ENCODE results near the gene WT1. TPM values are rescaled to one million over a fixed set of nuclear protein-coding genes. Genes with fewer than 3 reads are reported as not detected.

The WT1 gene
- total RNA-seq, 2 donors from 2014 or later, result 0.14 to 170 TPM

- no peaks in the 10 kb centered on the region for H3K9me3 ChIP-seq
- intact Hi-C loops (cut with DNase I), result no loop called here
- TF ChIP-seq, protein P1, sequence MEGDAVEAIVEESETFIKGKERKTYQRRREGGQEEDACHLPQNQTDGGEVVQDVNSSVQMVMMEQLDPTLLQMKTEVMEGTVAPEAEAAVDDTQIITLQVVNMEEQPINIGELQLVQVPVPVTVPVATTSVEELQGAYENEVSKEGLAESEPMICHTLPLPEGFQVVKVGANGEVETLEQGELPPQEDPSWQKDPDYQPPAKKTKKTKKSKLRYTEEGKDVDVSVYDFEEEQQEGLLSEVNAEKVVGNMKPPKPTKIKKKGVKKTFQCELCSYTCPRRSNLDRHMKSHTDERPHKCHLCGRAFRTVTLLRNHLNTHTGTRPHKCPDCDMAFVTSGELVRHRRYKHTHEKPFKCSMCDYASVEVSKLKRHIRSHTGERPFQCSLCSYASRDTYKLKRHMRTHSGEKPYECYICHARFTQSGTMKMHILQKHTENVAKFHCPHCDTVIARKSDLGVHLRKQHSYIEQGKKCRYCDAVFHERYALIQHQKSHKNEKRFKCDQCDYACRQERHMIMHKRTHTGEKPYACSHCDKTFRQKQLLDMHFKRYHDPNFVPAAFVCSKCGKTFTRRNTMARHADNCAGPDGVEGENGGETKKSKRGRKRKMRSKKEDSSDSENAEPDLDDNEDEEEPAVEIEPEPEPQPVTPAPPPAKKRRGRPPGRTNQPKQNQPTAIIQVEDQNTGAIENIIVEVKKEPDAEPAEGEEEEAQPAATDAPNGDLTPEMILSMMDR (IDR thresholded peaks at IDR 0.05), result no peak
- TF ChIP-seq POLR2A (IDR thresholded peaks at IDR 0.05) (no peak), POLR2AphosphoS5 (IDR thresholded peaks at IDR 0.05) (no peak)
- no peak overlapping the region for H3K27ac ChIP-seq
- no peaks in the 10 kb centered on the region for H3K36me3 ChIP-seq
- WGBS, result 14% methylated on average over 46 of the region's 46 CpGs
- no peak overlapping the region for H3K4me3 ChIP-seq
- peaks cover 67% of the 10 kb centered on the region for H3K27me3 ChIP-seq (replicated peaks; ENCODE audit: insufficient read depth)
- H3K4me1 ChIP-seq (replicated peaks), result no peaks in the 10 kb centered on the region
- DNase-seq (ENCODE audit: low spot score), result no peak
These were observed 2.0 kb downstream of the WT1 start for GRCh38 chr11:32433101-32433913.

DNA sequence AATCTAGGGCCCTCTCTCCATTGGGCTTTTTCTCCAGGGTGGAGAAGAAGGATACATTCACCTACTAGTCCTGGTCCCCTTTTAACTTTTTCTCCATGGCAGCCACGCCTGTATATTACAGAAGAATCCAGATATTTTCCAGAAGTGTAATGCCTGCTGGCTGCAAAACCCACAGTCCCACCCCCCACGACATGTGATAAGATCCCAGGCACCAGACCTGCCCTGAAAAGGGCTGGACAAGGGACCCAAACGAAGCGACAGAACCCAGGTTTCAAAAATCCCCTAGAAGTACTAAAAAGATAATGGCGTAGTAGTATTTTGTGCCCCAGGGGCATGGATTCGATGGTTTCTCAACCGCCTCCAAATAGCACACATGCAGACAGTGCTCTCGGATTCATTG, 2.8 kb downstream of the WT1 start:
- Histone ChIP-seq H3K9me3 (no peaks in the 10 kb centered on the region), H3K27ac (no peak overlapping the region), H3K27me3 (replicated peaks; ENCODE audit: insufficient read depth) (peaks cover 67% of the 10 kb centered on the region), H3K36me3 (no peaks in the 10 kb centered on the region), H3K4me3 (no peak overlapping the region), H3K4me1 (replicated peaks) (no peaks in the 10 kb centered on the region)
- intact Hi-C loops (cut with DNase I), result no loop called here
- TF ChIP-seq, protein P1 (IDR thresholded peaks at IDR 0.05), result no peak
- no peak for DNase-seq (ENCODE audit: low spot score)
- 50% methylated on average over 8 of the region's 8 CpGs for WGBS

DNA sequence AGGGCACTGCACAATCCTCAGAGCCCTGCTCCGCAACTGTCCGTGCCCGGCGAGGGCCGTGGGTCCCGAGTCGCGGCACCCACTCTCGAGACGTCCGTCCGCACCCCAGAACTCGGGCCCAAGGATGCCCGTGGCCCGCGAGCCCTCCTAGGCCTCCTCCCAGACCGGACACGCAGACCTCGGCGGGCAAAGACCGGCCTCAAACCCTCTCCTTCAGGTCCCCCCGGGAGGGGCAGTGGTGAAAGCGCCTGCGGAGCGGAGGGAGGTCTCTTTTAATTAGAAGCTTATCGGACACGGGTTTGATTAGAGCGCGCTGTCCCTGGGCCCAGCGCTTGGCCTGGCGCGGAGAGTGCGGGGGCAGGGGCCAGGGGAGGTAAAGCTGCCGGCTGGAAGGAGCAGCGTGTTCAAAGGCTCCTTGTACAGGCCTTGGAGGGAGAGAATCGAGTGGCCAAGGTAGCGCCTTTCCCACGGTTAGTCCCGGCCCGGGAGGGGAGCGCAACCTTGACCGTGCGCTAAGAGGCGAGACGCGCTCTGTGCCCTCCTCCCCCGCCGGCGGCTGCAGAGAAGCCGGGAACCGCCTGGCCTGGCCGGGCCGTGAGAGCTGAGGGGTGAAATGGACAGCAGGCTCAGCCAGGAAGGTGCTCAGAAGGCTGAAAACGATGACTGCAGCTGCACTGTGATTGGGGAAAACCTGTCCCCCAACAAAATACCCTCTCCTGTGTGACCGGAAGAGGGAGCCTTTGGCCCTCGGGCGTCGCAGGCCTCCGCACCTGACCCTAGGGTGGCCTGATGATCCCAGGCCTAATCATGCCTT, 4.6 kb downstream of the WT1 start:
- Histone ChIP-seq H3K4me1 (replicated peaks) (no peaks in the 10 kb centered on the region), H3K4me3 (no peak overlapping the region), H3K9me3 (no peaks in the 10 kb centered on the region), H3K27ac (no peak overlapping the region), H3K36me3 (no peaks in the 10 kb centered on the region), H3K27me3 (replicated peaks; ENCODE audit: insufficient read depth) (peaks cover 54% of the 10 kb centered on the region)
- intact Hi-C loops (cut with DNase I), result no loop called here
- WGBS, result 33% methylated on average over 59 of the region's 59 CpGs
- DNase-seq (ENCODE audit: low spot score), result no peak
- TF ChIP-seq, protein P1 (IDR thresholded peaks at IDR 0.05), result no peak
- TF ChIP-seq POLR2A (IDR thresholded peaks at IDR 0.05) (no peak), POLR2AphosphoS5 (IDR thresholded peaks at IDR 0.05) (no peak)

- intact Hi-C loops (cut with DNase I), result no loop called here
- Histone ChIP-seq H3K4me1 (replicated peaks) (no peaks in the 10 kb centered on the region), H3K4me3 (no peak overlapping the region), H3K9me3 (no peaks in the 10 kb centered on the region), H3K36me3 (no peaks in the 10 kb centered on the region), H3K27me3 (replicated peaks; ENCODE audit: insufficient read depth) (peaks cover 45% of the 10 kb centered on the region), H3K27ac (no peak overlapping the region)
- WGBS, result 71% methylated on average over 5 of the region's 5 CpGs
- TF ChIP-seq, protein P1 (IDR thresholded peaks at IDR 0.05), result no peak
- TF ChIP-seq POLR2A (IDR thresholded peaks at IDR 0.05) (no peak), POLR2AphosphoS5 (IDR thresholded peaks at IDR 0.05) (no peak)
- no peak for DNase-seq (ENCODE audit: low spot score)
These were observed 5.9 kb downstream of the WT1 start for GRCh38 chr11:32429477-32429876.
